Hepatocyte (in vitro differentiated cells): ENCODE measurements around the gene SLC1A2.

ENCODE experiments used
- CTCF ChIP-seq: fragments of 200-600 bp; sonication (generic); IDR thresholded peaks from 2 replicates; pipeline ENCODE4 v1.5.1; 2016; ENCODE audit warnings: antibody characterized with exemption, mild to moderate bottlenecking; ENCODE audit not compliant: poor library complexity
- EZH2 ChIP-seq: fragments of 200-600 bp; sonication (generic); IDR thresholded peaks from 2 replicates; pipeline ENCODE4 v1.6.1; 2016; ENCODE audit warnings: antibody characterized with exemption, mild to moderate bottlenecking, borderline replicate concordance
- EZH2phosphoT487 ChIP-seq: fragments of 200-600 bp; sonication (generic); IDR thresholded peaks from one replicate; pipeline ENCODE4 v1.6.1; 2018; ENCODE audit warnings: antibody characterized with exemption, mild to moderate bottlenecking, low read depth, moderate library complexity; ENCODE audit not compliant: unreplicated experiment, severe bottlenecking

DNA sequence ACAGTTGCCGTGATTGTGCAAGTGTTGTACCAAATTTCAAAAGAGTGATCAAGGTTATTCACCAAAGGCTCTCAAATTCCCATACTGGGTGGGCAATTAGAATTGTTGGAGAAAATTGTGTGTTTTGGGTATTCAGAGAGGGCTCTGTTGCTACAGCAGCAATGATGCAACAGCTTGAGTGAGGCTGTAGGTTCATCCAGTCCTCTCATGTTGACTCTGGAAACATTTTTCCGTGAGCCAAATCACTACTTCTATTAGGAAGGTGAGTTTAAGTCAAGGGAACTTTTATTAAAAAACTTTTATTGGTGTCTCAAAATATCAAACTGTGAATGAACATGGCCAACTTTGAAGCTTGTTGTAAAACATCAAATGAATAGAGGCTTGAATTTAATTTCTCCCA is 163.8 kb downstream of the SLC1A2 start:
- TF ChIP-seq CTCF: no peak
- TF ChIP-seq EZH2: no peak
- TF ChIP-seq EZH2phosphoT487: no peak
